Germinal center (tissue), 1 donor: ENCODE results near the gene CAMK2N1.
A peak's percentile ranks its signal among the peaks of the same experiment; 100 is the strongest.
"Not testable (repeated sequence)": the region's sequence is repeated elsewhere in the genome, so short reads cannot be mapped to it uniquely, and the experiment has no call there.

Source experiments
- DNase-seq: peaks from one replicate; pipeline ENCODE4 v3.0.0; 2012; ENCODE audit warnings: mixed read lengths, low spot score

The CAMK2N1 gene

GRCh38 chr1:20496725-20497383 is 10.8 kb upstream of the CAMK2N1 start:
- not testable (repeated sequence) for DNase-seq

- no peak for DNase-seq
Observed at GRCh38 chr1:20496241-20496661, 10.2 kb upstream of the CAMK2N1 start.

- DNase-seq = no peak
Observed at GRCh38 chr1:20495661-20496060, 9.7 kb upstream of the CAMK2N1 start.

GRCh38 chr1:20494609-20495311 is 8.8 kb upstream of the CAMK2N1 start:
- DNase-seq = no peak

- peak; percentile 83 for DNase-seq
Observed at GRCh38 chr1:20493839-20494608, 8.0 kb upstream of the CAMK2N1 start.

- DNase-seq = no peak
Observed at GRCh38 chr1:20493309-20493708, 7.3 kb upstream of the CAMK2N1 start.

GRCh38 chr1:20492751-20493150 is 6.7 kb upstream of the CAMK2N1 start:
- DNase-seq = no peak

- no peak for DNase-seq
Observed at GRCh38 chr1:20491866-20492265, 5.9 kb upstream of the CAMK2N1 start.

GRCh38 chr1:20491178-20491577 is 5.2 kb upstream of the CAMK2N1 start:
- no peak for DNase-seq

GRCh38 chr1:20487236-20487590 is 1.2 kb upstream of the CAMK2N1 start:
- no peak for DNase-seq

GRCh38 chr1:20486457-20487235 is 636 bp upstream of the CAMK2N1 start:
- DNase-seq = no peak

GRCh38 chr1:20484519-20485462 is 1.2 kb downstream of the CAMK2N1 start:
- DNase-seq = no peak

- DNase-seq = no peak
Observed at GRCh38 chr1:20483833-20484518, 2.0 kb downstream of the CAMK2N1 start.

- no peak for DNase-seq
Observed at GRCh38 chr1:20483098-20483832, 2.7 kb downstream of the CAMK2N1 start.

GRCh38 chr1:20481643-20482498 is 4.1 kb downstream of the CAMK2N1 start:
- DNase-seq = no peak

- no peak for DNase-seq
Observed at GRCh38 chr1:20480951-20481617, 4.9 kb downstream of the CAMK2N1 start.

GRCh38 chr1:20480243-20480944 is 5.6 kb downstream of the CAMK2N1 start:
- DNase-seq = no peak

GRCh38 chr1:20479840-20480239 is 6.2 kb downstream of the CAMK2N1 start:
- no peak for DNase-seq
